ENCODE results near the gene APBA2.
"Not testable (repeated sequence)": the region's sequence is repeated elsewhere in the genome, so short reads cannot be mapped to it uniquely, and the experiment has no call there.

APBA2 gene

GRCh38 chr15:28878209-28878608, 7.6 kb upstream of the APBA2 start:
- DNase-seq (ENCODE audit: low read depth): no peak

GRCh38 chr15:28879551-28879950, 6.2 kb upstream of the APBA2 start:
- no peak for DNase-seq (ENCODE audit: low read depth)

- DNase-seq (ENCODE audit: low read depth): no peak
Observed at GRCh38 chr15:28880680-28881079, 5.1 kb upstream of the APBA2 start.

- DNase-seq (ENCODE audit: low read depth): no peak
Observed at GRCh38 chr15:28881170-28881569, 4.6 kb upstream of the APBA2 start.

GRCh38 chr15:28881600-28881999, 4.2 kb upstream of the APBA2 start:
- no peak for DNase-seq (ENCODE audit: low read depth)

- DNase-seq (ENCODE audit: low read depth): no peak
Observed at GRCh38 chr15:28884151-28884940, 1.4 kb upstream of the APBA2 start.

GRCh38 chr15:28885128-28885629, 595 bp upstream of the APBA2 start:
- no peak for DNase-seq (ENCODE audit: low read depth)

- no peak for DNase-seq (ENCODE audit: low read depth)
Observed at GRCh38 chr15:28886431-28887338, 911 bp downstream of the APBA2 start.

- DNase-seq (ENCODE audit: low read depth): no peak
Observed at GRCh38 chr15:28887339-28888174, 1.8 kb downstream of the APBA2 start.

GRCh38 chr15:28888302-28888894, 2.6 kb downstream of the APBA2 start:
- no peak for DNase-seq (ENCODE audit: low read depth)

GRCh38 chr15:28888900-28889299, 3.1 kb downstream of the APBA2 start:
- no peak for DNase-seq (ENCODE audit: low read depth)

GRCh38 chr15:28889346-28889745, 3.6 kb downstream of the APBA2 start:
- no peak for DNase-seq (ENCODE audit: low read depth)

GRCh38 chr15:28889871-28890270, 4.1 kb downstream of the APBA2 start:
- DNase-seq (ENCODE audit: low read depth): not testable (repeated sequence)

- not testable (repeated sequence) for DNase-seq (ENCODE audit: low read depth)
Observed at GRCh38 chr15:28890291-28890690, 4.5 kb downstream of the APBA2 start.

GRCh38 chr15:28890711-28891495, 5.1 kb downstream of the APBA2 start:
- no peak for DNase-seq (ENCODE audit: low read depth)

- DNase-seq (ENCODE audit: low read depth): no peak
Observed at GRCh38 chr15:28891588-28891987, 5.8 kb downstream of the APBA2 start.

- DNase-seq (ENCODE audit: low read depth): no peak
Observed at GRCh38 chr15:28892789-28893610, 7.2 kb downstream of the APBA2 start.

- DNase-seq (ENCODE audit: low read depth): no peak
Observed at GRCh38 chr15:28894631-28895030, 8.9 kb downstream of the APBA2 start.

GRCh38 chr15:28895146-28895545, 9.4 kb downstream of the APBA2 start:
- no peak for DNase-seq (ENCODE audit: low read depth)

- DNase-seq (ENCODE audit: low read depth): no peak
Observed at GRCh38 chr15:28895566-28895965, 9.8 kb downstream of the APBA2 start.
